Upper lobe of right lung (tissue), 1 donor: ENCODE measurements around the gene TENM3. TPM values are rescaled to one million over a fixed set of nuclear protein-coding genes. Genes with fewer than 3 reads are reported as not detected.

Experiments
- ATAC-seq: fragments of 200-7000 bp; cut with Tn5 transposase; one replicate; pipeline ENCODE4 v1.9.1; 2020; ENCODE audit warnings: mild to moderate bottlenecking, moderate library complexity
- DNase-seq: peaks from one replicate; pipeline ENCODE4 v3.0.0-alpha.2; 2020
- H3K27ac ChIP-seq: fragments of 200-600 bp; one replicate; pipeline ENCODE4 v1.8.0; 2022
- H3K27me3 ChIP-seq: fragments of 200-600 bp; one replicate; pipeline ENCODE4 v1.8.0; 2022; ENCODE audit warnings: mild to moderate bottlenecking
- H3K36me3 ChIP-seq: fragments of 200-600 bp; one replicate; pipeline ENCODE4 v1.8.0; 2022
- H3K4me1 ChIP-seq: fragments of 200-600 bp; one replicate; pipeline ENCODE4 v1.8.0; 2022
- H3K4me3 ChIP-seq: fragments of 200-600 bp; one replicate; pipeline ENCODE4 v1.8.0; 2022; ENCODE audit warnings: mild to moderate bottlenecking
- H3K9me3 ChIP-seq: fragments of 200-600 bp; one replicate; pipeline ENCODE4 v1.8.0; 2022
- intact Hi-C: fragments of 100-400 bp; cut with DNase I; formaldehyde crosslinking; loops from one replicate; pipeline ENCODE4 v1.11.0; 2022
- total RNA-seq: library from RNA; stranded (reverse); fragmentation: NEBNext Ultra II Directional; extraction: Animal tissue kit (Norgen Biotek cat#: 25700); gene quantifications from one replicate; pipeline ENCODE4 v1.2.1, GENCODE V29; 2021
- TF ChIP-seq, protein P1 (sequence below): fragments of 200-600 bp; IDR thresholded peaks from one replicate; pipeline ENCODE4 v1.8.0; 2022; ENCODE audit warnings: antibody characterized with exemption
- donor health status: DM: no; HTN: yes; CAD: no; lungs with severe emphysema.

TENM3 gene
- total RNA-seq, 1 donor from 2014 or later, result 5.6 TPM

- intact Hi-C loops, result no loop called here
- Histone ChIP-seq H3K9me3 (no peaks in the 10 kb centered on the region), H3K36me3 (no peaks in the 10 kb centered on the region), H3K27me3 (no peaks in the 10 kb centered on the region), H3K27ac (no peak overlapping the region), H3K4me3 (no peak overlapping the region), H3K4me1 (no peaks in the 10 kb centered on the region)
- DNase-seq (no peak), ATAC-seq (no peak)
- TF ChIP-seq, protein P1, sequence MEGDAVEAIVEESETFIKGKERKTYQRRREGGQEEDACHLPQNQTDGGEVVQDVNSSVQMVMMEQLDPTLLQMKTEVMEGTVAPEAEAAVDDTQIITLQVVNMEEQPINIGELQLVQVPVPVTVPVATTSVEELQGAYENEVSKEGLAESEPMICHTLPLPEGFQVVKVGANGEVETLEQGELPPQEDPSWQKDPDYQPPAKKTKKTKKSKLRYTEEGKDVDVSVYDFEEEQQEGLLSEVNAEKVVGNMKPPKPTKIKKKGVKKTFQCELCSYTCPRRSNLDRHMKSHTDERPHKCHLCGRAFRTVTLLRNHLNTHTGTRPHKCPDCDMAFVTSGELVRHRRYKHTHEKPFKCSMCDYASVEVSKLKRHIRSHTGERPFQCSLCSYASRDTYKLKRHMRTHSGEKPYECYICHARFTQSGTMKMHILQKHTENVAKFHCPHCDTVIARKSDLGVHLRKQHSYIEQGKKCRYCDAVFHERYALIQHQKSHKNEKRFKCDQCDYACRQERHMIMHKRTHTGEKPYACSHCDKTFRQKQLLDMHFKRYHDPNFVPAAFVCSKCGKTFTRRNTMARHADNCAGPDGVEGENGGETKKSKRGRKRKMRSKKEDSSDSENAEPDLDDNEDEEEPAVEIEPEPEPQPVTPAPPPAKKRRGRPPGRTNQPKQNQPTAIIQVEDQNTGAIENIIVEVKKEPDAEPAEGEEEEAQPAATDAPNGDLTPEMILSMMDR, result no peak
These were observed 317.2 kb downstream of the TENM3 start for GRCh38 chr4:182560358-182560757.

DNA sequence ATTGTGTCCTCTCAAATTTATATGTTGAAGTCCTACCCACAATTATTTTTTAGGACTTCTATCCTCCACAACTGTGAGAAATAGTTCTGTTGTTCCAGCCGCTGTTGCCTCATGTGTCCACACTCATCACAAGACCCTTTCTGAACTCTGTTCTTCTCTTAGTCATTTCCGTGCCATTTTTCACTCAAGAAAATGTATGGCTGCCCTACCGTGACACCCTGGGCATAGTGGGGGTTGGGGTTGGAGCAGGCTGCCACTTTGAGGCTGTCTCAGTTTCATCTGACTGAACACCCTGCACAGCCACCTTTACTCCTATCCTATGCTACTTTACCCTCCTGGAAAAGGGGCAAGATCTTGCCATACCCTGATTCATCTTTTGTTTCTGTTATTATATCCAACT is 319.1 kb downstream of the TENM3 start:
- Histone ChIP-seq H3K27me3 (no peaks in the 10 kb centered on the region), H3K27ac (no peak overlapping the region), H3K4me3 (no peak overlapping the region), H3K36me3 (no peaks in the 10 kb centered on the region), H3K4me1 (no peaks in the 10 kb centered on the region), H3K9me3 (no peaks in the 10 kb centered on the region)
- TF ChIP-seq, protein P1, result no peak
- ATAC-seq (no peak), DNase-seq (no peak)
- intact Hi-C loops, result no loop called here

DNA sequence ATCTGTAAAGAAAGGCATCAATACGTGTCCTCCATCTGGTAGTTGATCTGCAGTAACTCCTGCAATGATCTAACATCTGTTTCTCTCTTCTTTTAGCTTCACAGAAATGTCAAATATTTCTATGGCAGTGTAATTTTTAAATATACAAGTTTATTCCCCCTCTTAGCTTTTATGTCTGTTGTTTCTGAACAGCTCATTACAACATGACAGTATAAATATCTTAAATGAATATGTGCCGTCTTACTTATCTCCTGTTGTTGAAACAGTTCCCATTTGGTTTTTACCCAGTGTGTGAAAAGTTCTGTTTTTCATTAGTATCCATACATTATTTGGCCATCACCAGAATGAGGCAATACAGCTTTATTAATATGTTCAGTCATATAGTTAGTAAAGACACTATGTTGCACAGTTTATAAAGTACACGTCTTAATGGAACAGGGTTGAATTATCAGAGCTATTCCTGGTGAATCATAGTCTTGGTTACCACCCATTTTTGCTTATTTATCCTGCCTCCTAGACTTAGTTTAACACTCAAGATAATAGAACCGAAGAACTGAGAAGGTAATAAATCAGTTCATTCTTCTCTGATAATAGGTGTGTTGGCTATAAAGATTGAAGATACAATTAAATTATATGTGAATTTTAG is 321.6 kb downstream of the TENM3 start:
- intact Hi-C loops, result no loop called here
- DNase-seq (no peak), ATAC-seq (no peak)
- H3K4me1 ChIP-seq, result no peaks in the 10 kb centered on the region
- H3K27ac ChIP-seq, result no peak overlapping the region
- no peaks in the 10 kb centered on the region for H3K27me3 ChIP-seq
- no peak overlapping the region for H3K4me3 ChIP-seq
- TF ChIP-seq, protein P1, result no peak
- H3K9me3 ChIP-seq, result no peaks in the 10 kb centered on the region
- H3K36me3 ChIP-seq, result no peaks in the 10 kb centered on the region

- intact Hi-C loops, result no loop called here
- TF ChIP-seq, protein P1, result no peak
- Histone ChIP-seq H3K9me3 (no peaks in the 10 kb centered on the region), H3K27me3 (no peaks in the 10 kb centered on the region), H3K4me3 (no peak overlapping the region), H3K36me3 (no peaks in the 10 kb centered on the region), H3K27ac (no peak overlapping the region), H3K4me1 (no peaks in the 10 kb centered on the region)
- no peak for ATAC-seq
- DNase-seq, result no peak
These were observed 323.9 kb downstream of the TENM3 start for GRCh38 chr4:182567119-182567518.

DNA sequence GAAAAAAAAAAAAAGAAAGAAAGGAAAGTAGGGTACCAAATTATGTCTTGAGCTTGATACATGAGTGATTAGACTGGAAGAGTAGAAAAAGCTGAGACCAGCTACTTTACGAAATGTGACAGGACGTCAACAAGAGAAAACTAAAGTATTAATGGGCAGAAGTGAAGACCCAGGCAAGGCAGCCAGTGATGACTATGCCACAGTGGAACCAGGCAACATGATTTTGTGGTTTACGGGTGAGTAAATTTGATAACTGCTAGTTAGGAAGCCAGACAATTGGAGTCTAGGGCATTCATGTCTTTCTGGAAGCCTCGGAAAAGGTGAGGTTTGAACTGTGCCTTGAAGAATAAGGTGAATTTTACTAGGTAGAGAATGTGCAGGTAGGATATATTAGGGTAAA is 326.4 kb downstream of the TENM3 start:
- TF ChIP-seq, protein P1, result no peak
- Histone ChIP-seq H3K4me1 (no peaks in the 10 kb centered on the region), H3K4me3 (no peak overlapping the region), H3K9me3 (no peaks in the 10 kb centered on the region), H3K27me3 (no peaks in the 10 kb centered on the region), H3K27ac (no peak overlapping the region), H3K36me3 (no peaks in the 10 kb centered on the region)
- ATAC-seq (no peak), DNase-seq (no peak)
- intact Hi-C loops, result no loop called here

DNA sequence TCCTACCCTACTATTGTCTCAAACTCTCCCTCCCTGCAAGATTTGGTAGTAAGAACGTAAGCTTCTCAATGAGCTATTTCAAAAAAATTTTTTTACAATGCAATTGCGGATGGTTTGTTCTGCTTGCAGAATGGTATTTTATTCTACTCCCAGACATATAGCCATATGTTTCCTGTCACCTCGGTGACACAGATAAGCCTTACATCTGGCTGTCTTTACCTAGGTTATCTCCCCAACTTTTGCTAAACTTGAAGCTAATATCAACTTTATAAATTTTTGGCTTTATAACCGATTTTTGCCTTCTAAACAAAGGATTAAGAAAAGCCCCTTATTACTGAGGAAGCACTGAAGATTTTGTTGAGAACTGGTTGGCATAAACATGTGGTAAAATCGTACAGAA is 331.5 kb downstream of the TENM3 start:
- Histone ChIP-seq H3K4me1 (no peaks in the 10 kb centered on the region), H3K27ac (no peak overlapping the region), H3K27me3 (peaks cover 6% of the 10 kb centered on the region), H3K4me3 (no peak overlapping the region), H3K9me3 (no peaks in the 10 kb centered on the region), H3K36me3 (no peaks in the 10 kb centered on the region)
- DNase-seq, result no peak
- ATAC-seq, result no peak
- intact Hi-C loops, result no loop called here
- TF ChIP-seq, protein P1, result no peak
